Vagina (tissue), 2 donors: ENCODE measurements around the gene EXOC6. TPM values are rescaled to one million over a fixed set of nuclear protein-coding genes. Genes with fewer than 3 reads are reported as not detected.

Source experiments
- DNase-seq, 2 donors: peaks; one replicate each; pipeline ENCODE4 v3.0.0-alpha.2; 2017; ENCODE audit errors: extremely low spot score in 2 of 2
- H3K27ac ChIP-seq: fragments of 200-600 bp; sonication (generic); one replicate; pipeline ENCODE4 v1.5.1; 2019
- H3K27me3 ChIP-seq: fragments of 200-600 bp; sonication (generic); one replicate; pipeline ENCODE4 v1.5.1; 2019
- H3K36me3 ChIP-seq, 2 donors: fragments of 200-600 bp; sonication (generic); one replicate each; pipeline ENCODE4 v1.5.1; 2017 to 2019
- H3K4me1 ChIP-seq: fragments of 200-600 bp; sonication (generic); one replicate; pipeline ENCODE4 v1.5.1; 2019
- H3K4me3 ChIP-seq, 2 donors: fragments of 200-600 bp; sonication (generic); 1 replicate in 1 of 2; 2 replicates in 1 of 2; pipeline ENCODE4 v1.5.1; 2016 to 2019
- H3K9me3 ChIP-seq: fragments of 200-600 bp; sonication (generic); one replicate; pipeline ENCODE4 v1.5.1; 2019
- POLR2A ChIP-seq, 2 donors: fragments of 450-650 bp; IDR thresholded peaks; one replicate each; pipeline ENCODE4 v1.6.1; 2017; ENCODE audit warnings: antibody characterized with exemption in 2 of 2, mild to moderate bottlenecking in 2 of 2, moderate library complexity in 2 of 2
- POLR2AphosphoS5 ChIP-seq, 2 donors: sonication (generic); formaldehyde crosslinking; IDR thresholded peaks; one replicate each; pipeline ENCODE4 v1.9.0; 2017; ENCODE audit warnings: antibody characterized with exemption in 2 of 2, mild to moderate bottlenecking in 2 of 2, low read depth in 1 of 2; ENCODE audit not compliant: insufficient read depth in 1 of 2
- intact Hi-C: fragments of 100-400 bp; cut with DNase I; formaldehyde crosslinking; loops from one replicate; pipeline ENCODE4 v1.15.1; 2023
- total RNA-seq: library from RNA; depleted of rRNA; stranded (reverse); fragments of >200 nt; gene quantifications from one replicate; pipeline ENCODE4 v1.2.3, GENCODE V29; 2016
- TF ChIP-seq, protein P1 (sequence below), 3 experiments: fragments of 450-650 bp in 2 of 3; fragments of 200-600 bp in 1 of 3; sonication (generic) in 1 of 3; IDR thresholded peaks; one replicate each; pipeline ENCODE4 v1.5.1; 2017 to 2019; ENCODE audit warnings: antibody characterized with exemption in 3 of 3, mild to moderate bottlenecking in 2 of 3, moderate library complexity in 2 of 3

The EXOC6 gene
- total RNA-seq, 1 donor from 2014 or later: 9.3 TPM

DNA sequence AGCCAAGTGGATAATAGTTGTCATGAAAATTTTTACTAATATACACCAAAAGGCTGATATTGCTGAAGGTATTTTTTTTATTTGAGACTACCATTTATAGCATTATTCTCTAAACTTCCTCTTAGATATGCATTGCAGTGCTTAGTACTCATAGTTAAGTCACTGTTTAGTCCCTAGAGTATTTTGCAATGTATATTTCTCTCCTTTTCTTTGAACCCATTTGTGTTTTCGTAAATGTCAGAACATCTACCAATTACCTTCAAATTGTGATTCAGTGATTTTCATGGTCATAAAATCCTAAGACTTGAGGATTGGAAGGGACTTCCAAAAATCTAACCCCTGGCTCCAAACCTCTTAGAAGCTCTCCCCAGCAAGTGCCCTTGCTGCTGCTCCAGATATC is 190.8 kb downstream of the EXOC6 start:
- H3K36me3 ChIP-seq: no peaks in the 10 kb centered on the region
- no peak overlapping the region for H3K27ac ChIP-seq
- TF ChIP-seq POLR2A (IDR thresholded peaks at IDR 0.05): no peak
- no peak for TF ChIP-seq POLR2AphosphoS5 (IDR thresholded peaks at IDR 0.05; ENCODE audit: insufficient read depth in 1 of 2, low read depth in 1 of 2)
- TF ChIP-seq, protein P1, sequence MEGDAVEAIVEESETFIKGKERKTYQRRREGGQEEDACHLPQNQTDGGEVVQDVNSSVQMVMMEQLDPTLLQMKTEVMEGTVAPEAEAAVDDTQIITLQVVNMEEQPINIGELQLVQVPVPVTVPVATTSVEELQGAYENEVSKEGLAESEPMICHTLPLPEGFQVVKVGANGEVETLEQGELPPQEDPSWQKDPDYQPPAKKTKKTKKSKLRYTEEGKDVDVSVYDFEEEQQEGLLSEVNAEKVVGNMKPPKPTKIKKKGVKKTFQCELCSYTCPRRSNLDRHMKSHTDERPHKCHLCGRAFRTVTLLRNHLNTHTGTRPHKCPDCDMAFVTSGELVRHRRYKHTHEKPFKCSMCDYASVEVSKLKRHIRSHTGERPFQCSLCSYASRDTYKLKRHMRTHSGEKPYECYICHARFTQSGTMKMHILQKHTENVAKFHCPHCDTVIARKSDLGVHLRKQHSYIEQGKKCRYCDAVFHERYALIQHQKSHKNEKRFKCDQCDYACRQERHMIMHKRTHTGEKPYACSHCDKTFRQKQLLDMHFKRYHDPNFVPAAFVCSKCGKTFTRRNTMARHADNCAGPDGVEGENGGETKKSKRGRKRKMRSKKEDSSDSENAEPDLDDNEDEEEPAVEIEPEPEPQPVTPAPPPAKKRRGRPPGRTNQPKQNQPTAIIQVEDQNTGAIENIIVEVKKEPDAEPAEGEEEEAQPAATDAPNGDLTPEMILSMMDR (IDR thresholded peaks at IDR 0.05): no peak
- intact Hi-C loops: no loop called here
- H3K9me3 ChIP-seq: no peaks in the 10 kb centered on the region
- no peak for DNase-seq
- no peaks in the 10 kb centered on the region for H3K4me1 ChIP-seq
- no peaks in the 10 kb centered on the region for H3K27me3 ChIP-seq
- H3K4me3 ChIP-seq: no peak overlapping the region

DNA sequence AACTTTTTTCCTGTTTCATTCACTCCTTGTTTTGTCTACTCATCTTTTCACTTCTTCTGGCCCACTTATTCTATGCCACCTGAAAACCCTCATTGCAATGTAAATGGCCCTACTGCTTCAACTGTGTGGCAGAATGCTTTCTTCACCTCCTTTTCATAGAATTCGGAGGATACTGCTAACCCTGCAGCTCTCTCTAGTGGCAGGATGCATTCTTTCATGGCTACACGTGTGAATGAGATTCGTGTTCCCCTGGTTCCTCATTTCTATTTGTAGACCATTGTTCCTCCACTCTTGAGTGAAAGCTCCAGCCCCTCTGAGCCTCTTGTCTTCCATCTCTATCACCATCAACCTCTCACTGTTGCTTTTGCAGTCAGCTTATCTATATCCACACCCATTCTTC is 191.4 kb downstream of the EXOC6 start:
- no peaks in the 10 kb centered on the region for H3K36me3 ChIP-seq
- intact Hi-C loops: no loop called here
- TF ChIP-seq POLR2AphosphoS5 (IDR thresholded peaks at IDR 0.05; ENCODE audit: insufficient read depth in 1 of 2, low read depth in 1 of 2) (no peak), POLR2A (IDR thresholded peaks at IDR 0.05) (no peak)
- TF ChIP-seq, protein P1 (IDR thresholded peaks at IDR 0.05): no peak

DNA sequence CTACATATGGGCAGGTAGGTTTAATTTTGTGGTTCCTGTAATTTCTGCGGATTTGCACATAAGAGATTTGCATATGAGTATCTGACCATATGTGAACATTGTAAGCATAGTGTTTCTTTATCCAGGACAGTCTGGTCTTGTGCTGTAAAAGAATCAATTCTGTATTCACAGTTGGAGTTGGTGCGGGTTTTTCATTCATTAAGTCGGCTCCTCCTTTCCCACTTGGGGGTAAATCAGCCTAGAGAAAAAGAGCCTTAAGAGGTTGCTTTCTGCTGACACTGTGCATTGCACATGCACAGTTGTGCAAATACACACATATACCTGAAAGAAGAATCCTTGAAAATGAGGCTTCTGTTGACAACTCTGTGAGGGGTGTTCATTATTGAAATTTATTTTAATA is 206.2 kb downstream of the EXOC6 start:
- Histone ChIP-seq H3K27me3 (no peaks in the 10 kb centered on the region), H3K4me1 (no peaks in the 10 kb centered on the region), H3K36me3 (no peaks in the 10 kb centered on the region), H3K4me3 (no peak overlapping the region), H3K9me3 (no peaks in the 10 kb centered on the region), H3K27ac (no peak overlapping the region)
- intact Hi-C loops: no loop called here
- DNase-seq: no peak
- no peak for TF ChIP-seq POLR2A (IDR thresholded peaks at IDR 0.05)

More for the DNA sequence above, 191.4 kb downstream of the EXOC6 start:
- no peaks in the 10 kb centered on the region for H3K9me3 ChIP-seq
- no peak for DNase-seq
- H3K27me3 ChIP-seq: no peaks in the 10 kb centered on the region
- H3K27ac ChIP-seq: no peak overlapping the region
- no peaks in the 10 kb centered on the region for H3K4me1 ChIP-seq
- H3K4me3 ChIP-seq: no peak overlapping the region

DNA sequence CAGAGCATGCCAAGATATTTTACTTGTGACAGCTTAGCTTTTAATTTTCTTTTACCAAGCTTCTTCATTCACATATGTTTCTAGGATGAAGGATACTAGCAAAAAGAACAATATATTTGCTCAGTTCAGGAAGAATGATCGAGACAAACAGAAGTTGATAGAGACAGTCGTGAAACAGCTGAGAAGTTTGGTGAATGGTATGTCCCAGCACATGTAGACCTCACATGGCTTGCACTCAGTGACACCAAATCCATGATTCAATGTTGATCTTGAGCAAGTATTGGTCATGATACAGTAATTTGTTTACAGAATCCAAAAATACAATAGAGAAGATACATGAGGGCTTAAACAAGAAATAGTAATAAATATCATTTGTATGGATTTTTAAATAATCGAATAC is 209.8 kb downstream of the EXOC6 start:
- H3K4me1 ChIP-seq: peaks cover 31% of the 10 kb centered on the region
- no peaks in the 10 kb centered on the region for H3K27me3 ChIP-seq
- H3K4me3 ChIP-seq: no peak overlapping the region
- intact Hi-C loops: no loop called here
- H3K9me3 ChIP-seq: no peaks in the 10 kb centered on the region
- DNase-seq: no peak
- H3K36me3 ChIP-seq: no peaks in the 10 kb centered on the region
- H3K27ac ChIP-seq: no peak overlapping the region
- TF ChIP-seq, protein P1 (IDR thresholded peaks at IDR 0.05): no peak
- TF ChIP-seq POLR2AphosphoS5 (IDR thresholded peaks at IDR 0.05; ENCODE audit: insufficient read depth in 1 of 2, low read depth in 1 of 2): no peak
- no peak for TF ChIP-seq POLR2A (IDR thresholded peaks at IDR 0.05)

DNA sequence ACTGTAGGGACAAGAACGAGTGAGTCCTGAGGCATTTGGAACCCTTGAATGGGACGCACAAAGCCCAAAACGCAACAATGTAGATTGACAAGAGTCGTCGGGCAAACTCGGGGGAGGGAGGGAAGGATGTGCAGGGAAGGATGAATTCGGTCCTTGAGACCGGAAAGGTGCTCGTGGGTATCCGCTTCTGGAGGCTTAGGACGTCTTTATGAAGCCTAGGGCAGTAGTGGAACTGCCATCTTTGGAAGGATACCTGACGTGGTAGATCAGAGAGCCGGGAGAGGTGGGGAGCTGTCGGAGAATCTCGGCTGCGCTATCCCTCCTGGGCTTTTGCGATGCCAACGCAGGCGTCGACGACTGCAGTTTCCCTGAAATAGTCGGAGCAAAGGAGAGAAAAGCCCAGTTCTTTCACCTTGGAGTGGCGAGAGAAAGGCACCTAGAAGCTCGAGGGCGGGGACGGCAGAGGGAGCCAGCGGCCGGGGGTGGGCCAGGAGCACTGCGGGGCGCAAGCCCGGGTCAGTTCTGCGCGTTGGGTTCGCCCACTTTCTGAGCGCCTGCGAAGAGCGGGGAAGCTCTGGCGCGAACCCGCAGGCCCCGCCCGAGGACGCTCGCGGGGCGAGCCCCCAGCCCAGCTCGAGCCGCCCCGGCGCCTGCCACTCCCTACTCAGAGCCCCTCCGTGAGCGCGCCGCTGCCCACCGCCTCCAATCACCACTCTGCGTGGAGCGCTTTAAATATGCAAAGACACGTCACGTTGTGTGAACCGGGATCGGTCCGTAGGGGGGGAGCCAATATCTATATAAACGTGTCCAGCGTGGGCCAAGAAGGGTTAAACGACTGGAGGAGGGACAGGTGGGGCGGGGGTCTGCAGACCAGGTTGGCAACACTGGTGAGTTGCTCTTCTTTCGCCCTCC is 211.9 kb downstream of the EXOC6 start, which contains the start of gene CYP26C1:
CYP26C1 (plus strand) TSS at position 824 of the 912 bp plus-strand sequence. CDS start 466 bp downstream, outside the sequence.
- Histone ChIP-seq H3K27me3 (peaks cover 5% of the 10 kb centered on the region), H3K4me3 (no peak within 1 kb of the TSS), H3K9me3 (no peaks in the 10 kb centered on the region), H3K36me3 (no peaks in the 10 kb centered on the region), H3K27ac (no peak within 1 kb of the TSS), H3K4me1 (peaks cover 32% of the 10 kb centered on the region)
- intact Hi-C loops: no loop called here
- DNase-seq: no peak
- TF ChIP-seq, protein P1 (IDR thresholded peaks at IDR 0.05): no peak
- TF ChIP-seq POLR2A (IDR thresholded peaks at IDR 0.05): no peak
- TF ChIP-seq POLR2AphosphoS5 (IDR thresholded peaks at IDR 0.05; ENCODE audit: insufficient read depth in 1 of 2, low read depth in 1 of 2): no peak
